K562 treated with DMSO at 1 percent for 48 hours (cell line): ENCODE measurements around the gene B3GLCT. TPM values are rescaled to one million over a fixed set of nuclear protein-coding genes. Genes with fewer than 3 reads are reported as not detected.

Experiments used
- total RNA-seq: library from RNA; unstranded; fragments of 300-600 nt; gene quantifications from 2 replicates; pipeline ENCODE4 v1.2.3, GENCODE V29; 2022; ENCODE audit warnings: low replicate concordance; ENCODE audit errors: extremely low read depth

Gene B3GLCT
- not detected in 2 replicates for total RNA-seq

GRCh38 chr13:31199849-31200636 is at the start of gene B3GLCT:
TSS of gene B3GLCT (plus strand) at chr13:31199975. CDS start at chr13:31200085, 110 bp downstream.

DNA sequence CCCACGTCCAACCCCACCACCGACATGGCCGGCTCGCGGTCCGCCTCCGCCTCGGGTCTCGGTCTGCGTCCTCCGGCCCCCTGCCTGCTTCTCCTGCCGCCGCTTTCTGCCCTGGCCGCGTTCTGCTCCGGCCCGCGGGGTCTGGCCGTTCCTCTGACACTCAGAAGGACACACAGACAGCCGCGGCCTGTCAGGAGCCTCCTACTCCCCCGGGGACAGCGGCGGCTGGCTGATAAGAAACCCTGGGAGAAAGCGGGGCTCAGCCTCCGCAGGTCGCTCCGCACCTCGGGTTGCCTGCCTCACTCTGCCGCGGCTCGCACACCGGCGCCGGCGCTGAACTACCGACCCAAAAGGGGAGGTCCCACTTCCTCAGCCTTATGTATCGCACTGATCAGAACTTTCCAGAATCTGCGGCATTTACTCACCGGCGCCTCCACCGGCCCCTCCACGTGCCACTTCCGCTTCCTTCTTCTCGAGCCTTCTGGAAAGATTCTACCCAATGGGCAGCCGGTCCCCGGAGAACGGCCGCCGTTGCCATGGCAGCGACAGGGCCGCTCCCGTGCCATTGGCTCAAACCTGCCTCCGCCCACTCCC is 38.1 kb upstream of the B3GLCT start, which contains the start of gene HSPH1:
TSS of gene HSPH1 (minus strand) at position 348 of the 594 bp plus-strand sequence. CDS start at position 26, 322 bp downstream.

Other genes starting within 250 kb of the B3GLCT start
- gene HSPH1, start 38.1 kb upstream of the B3GLCT start, total RNA-seq: not detected in 2 replicates